Measurements from ENCODE around the gene ARHGAP4.

The ARHGAP4 gene

GRCh38 chrX:153963546-153963945 is 37.5 kb upstream of the ARHGAP4 start:
- DNase-seq (ENCODE audit: low spot score) = no peak

DNA sequence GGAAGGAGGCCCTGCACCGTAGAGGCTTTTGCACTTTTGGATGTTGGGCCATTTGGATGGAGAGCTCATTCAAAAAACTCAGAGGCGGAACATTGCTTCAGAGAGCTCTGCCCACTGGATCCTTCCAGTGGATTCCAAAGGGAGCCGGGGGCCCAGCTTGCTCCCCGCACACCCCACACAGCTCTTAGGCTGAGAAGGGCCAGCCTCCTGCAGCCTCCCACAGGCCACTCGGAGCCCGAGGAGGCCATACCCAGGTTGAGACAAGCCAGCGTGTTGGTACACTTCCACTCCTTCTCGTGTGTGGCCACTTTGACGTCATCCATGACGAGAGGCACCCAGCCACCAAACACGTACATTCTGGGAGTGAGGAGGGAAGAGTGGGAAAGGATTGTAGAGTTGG is 35.2 kb upstream of the ARHGAP4 start:
- DNase-seq (ENCODE audit: low spot score) = no peak

DNA sequence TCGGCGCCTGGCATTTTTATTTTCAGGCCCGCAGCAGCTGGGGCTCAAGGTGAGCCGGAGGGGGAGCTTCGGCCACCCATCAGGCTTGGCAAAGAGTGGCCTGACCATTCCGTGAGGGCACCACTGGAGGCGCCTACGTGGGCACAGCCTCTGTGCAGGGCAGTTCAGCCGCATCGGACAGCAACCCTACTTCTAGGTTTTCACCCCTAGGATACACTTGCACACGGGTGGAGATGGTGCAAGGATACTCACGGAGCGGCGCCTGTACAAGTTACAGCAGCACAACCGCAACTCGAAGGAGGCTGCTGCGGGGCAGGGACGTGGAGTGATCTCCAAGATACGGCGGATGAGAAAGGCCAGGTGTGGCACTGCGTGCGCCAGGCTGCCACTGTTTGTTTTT is 34.7 kb upstream of the ARHGAP4 start:
- DNase-seq (ENCODE audit: low spot score) = no peak

DNA sequence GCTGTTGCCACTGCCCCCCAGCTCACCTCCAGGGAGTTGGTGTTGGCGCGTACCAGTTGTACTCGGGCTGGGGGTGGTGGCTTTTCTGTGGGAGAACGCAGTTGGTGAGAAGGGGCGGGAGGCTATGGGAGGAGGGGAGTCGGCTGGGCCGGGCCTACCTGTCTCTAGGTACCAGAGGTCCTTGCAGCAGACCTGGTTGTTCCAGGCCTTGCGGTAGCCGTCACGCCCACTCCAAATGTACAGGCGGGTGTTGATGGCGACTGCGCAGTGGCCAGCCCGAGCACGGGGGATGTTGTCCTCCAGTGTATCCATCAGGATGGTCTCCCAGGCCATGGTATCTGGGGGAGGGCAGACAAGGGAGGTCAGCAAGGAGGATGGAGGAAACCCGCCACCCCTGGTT is 34.0 kb upstream of the ARHGAP4 start:
- no peak for DNase-seq (ENCODE audit: low spot score)

DNA sequence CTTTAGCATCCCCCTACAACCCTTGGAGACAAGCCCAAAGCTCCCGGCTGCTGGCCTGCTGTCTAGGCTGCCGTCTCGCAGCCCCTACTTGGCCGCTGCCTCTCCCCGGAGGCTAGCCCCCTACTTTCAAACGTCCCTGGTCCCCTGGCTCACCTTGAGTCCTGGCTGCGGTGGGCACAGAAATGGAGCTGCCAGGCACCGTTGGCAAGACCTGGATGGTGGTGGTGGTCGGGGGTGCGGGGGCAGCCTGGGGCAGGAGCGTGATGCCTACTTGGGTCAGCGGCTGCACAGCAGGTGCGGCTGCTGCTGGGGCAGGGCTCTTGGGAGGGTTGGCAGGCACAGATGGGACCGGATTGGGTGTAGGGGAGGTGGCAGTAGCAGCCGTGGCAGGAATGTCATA is 33.6 kb upstream of the ARHGAP4 start:
- no peak for DNase-seq (ENCODE audit: low spot score)

- DNase-seq (ENCODE audit: low spot score) = no peak
These were observed 32.5 kb upstream of the ARHGAP4 start for GRCh38 chrX:153958605-153959004.

DNA sequence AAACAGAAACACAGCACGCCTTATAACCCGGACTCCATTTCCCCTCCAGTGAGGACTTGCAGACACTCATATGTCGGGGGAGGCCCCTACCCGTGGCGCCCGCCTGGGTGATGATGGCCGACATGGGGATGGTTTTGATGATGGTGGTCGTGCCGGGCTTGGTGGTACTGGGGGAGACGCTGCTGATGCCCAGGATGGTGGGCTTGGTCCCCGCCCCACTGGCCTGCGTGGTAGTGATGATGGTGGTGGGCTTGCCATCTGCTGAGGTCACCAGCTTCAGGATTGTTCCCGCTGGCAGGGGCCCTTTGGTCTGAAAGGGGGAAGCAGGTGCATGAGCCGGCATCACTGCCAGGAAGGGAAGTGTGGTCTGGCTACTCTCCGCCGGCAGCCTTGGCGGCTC is 31.2 kb upstream of the ARHGAP4 start:
- no peak for DNase-seq (ENCODE audit: low spot score)

- DNase-seq (ENCODE audit: low spot score) = no peak
These were observed 30.2 kb upstream of the ARHGAP4 start for GRCh38 chrX:153956044-153956907.

DNA sequence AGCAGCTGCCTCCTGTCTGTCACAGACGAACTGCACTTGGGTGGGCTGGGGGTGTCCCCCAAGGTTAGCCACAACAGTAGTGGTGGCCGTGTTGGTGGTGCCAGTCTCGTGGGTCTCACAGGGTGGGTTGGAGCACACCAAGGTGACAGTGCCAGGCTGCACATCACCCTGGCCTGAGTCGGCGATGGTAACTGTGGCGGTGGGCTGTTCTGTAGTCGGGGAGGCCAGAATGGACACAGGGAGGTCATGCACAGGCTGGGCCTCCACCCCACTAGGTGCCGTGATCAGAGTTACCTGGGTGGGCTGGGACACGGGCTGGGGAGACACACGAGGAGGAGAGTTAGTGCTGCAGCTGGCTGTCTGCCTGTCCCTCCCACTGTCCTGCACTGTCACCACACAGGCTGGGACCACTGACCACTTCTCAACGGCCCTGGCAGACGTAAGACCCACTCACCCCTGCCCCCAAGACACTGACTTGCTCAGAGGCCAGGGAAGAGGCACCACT is 29.2 kb upstream of the ARHGAP4 start:
- no peak for DNase-seq (ENCODE audit: low spot score)

DNA sequence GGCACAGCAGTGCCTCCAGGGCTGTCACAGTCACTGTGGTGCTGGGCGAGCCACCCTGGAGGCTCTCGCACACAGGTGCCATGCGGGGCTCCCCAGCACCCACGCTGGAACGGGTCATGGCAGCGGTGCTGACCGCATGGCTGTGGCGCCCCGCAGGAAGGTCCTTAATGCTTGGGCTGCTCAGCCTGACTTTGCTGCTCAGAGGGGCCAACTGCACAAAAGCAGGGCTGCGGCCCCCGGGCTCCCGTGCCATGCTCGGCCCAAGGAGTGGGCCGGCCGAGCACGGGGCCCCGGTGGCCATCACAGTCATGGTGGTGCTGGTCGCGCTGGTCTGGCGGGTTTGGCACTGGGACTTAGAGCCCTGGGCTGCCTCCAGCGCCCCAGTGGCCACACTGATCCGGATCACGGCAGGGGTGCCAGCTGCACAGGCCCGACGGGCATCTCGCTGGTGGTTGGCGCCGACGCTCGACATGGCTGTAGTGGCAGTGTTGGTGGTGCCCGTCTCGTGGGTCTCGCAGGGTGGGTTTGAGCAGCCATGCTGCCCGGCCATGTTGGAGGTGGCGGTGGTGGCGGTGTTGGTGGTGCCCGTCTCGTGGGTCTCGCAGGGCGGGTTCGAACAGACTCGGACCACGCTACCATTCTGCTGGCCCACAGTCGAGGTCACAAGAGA is 28.6 kb upstream of the ARHGAP4 start:
- DNase-seq (ENCODE audit: low spot score) = no peak

- no peak for DNase-seq (ENCODE audit: low spot score)
These were observed 28.0 kb upstream of the ARHGAP4 start for GRCh38 chrX:153953892-153954557.

- DNase-seq (ENCODE audit: low spot score) = peak; percentile 75
These were observed 27.3 kb upstream of the ARHGAP4 start for GRCh38 chrX:153953342-153953830.

DNA sequence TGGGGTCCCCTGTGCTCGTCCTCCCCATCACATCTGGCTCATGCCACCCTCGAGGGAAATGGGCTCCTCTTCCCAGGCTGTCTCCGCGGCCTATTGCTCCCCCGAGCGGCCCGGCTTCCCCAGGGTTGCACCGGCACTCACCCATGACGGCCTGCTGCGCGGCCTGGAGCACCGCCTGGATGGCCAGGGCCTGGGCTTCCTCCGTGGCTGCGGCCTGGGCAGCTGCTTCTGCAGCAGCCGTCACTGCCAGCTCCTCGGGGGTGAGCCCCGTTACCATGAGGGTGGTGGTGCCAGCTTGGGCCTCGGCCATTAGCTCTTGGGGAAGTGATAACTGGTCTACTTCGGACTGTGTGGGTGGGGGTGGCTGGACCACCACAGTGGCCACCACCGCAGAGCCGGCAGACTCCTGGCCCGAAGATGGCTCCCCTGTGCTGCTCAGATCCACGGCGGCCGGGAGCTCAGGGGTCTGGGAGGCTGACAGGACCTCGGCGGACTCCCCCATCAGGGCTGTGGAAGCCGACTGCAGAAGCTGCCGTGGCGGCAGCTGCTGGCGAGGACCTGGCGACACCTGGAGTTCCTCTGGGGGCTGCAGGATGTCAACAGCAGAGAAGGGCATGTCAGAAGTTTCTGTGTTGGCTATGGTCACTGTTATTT is 26.4 kb upstream of the ARHGAP4 start:
- no peak for DNase-seq (ENCODE audit: low spot score)

- DNase-seq (ENCODE audit: low spot score) = no peak
These were observed 25.8 kb upstream of the ARHGAP4 start for GRCh38 chrX:153951683-153952372.

GRCh38 chrX:153950127-153950526 is 24.1 kb upstream of the ARHGAP4 start:
- no peak for DNase-seq (ENCODE audit: low spot score)

- DNase-seq (ENCODE audit: low spot score) = no peak
These were observed 23.1 kb upstream of the ARHGAP4 start for GRCh38 chrX:153948847-153949805.

DNA sequence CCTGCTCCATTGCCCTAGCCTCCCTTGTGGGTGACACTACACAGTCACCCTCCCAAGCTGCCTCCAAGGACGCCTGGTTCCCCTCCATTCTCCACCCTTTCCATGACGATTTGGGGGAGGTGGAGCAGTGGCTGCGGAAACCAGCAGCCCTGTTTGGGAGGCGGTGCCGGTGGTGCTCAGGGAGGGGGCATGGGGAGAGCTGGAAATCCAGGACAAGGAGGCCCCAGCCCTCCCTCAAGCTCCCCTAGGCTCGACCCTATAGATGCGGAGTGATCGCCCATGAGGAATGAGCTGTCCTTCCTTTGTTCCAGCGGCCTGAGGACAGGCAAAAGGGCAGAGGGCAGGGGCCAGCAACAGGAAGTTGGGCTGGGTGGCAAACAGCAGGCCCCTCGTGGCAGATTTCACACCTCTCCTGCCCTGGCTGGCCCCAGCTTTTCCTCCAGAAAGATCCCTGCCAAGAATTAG is 22.0 kb upstream of the ARHGAP4 start:
- DNase-seq (ENCODE audit: low spot score) = no peak

DNA sequence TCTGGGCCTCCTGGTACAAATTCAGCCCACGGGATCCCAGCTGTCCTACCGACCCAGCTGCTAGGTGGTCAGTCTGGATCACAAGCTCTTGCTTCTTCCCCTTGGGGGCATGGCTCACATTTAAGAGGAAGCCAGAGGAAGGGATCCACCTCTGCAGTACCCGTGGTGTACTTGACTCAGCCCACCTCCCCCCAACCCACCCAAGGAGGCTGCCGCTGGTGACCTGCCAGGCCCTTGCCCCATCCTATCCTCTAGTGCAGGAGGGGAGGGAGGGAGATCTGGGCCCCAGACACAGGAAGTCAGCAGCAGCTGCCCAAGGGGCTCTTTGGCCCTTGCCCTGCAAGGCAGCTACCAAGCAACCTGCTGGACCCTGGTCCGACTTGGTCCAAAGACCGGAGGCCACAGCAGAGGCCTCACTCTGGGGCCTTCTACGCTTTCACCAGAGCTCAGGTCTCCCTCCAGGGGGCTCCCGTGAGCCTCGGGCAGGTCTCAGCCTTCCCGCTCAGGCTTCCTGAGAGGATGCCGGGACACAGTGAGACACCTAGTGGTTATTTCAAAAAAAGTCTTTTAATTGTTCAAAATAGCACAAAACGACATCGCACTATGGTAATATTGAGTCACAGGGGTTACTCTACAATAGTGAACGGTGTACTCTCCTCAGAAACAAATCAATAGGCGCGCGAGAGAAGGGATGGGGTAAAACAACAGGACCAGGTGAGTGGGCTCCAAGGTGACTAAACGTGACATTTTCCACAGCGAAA is 21.1 kb upstream of the ARHGAP4 start:
- DNase-seq (ENCODE audit: low spot score) = peak; percentile 85

All from hematopoietic multipotent progenitor cell treated with erythropoietin and hydrocortisone succinate and interleukin-3 and kit ligand, for 17 days (in vitro differentiated cells).